SK-N-SH treated with all-trans-retinoic acid at 6 μM for 48 hours (cell line): Measurements from ENCODE around the gene SSRP1.

Experiments used
- ATAC-seq: fragments of 200-7000 bp; cut with Tn5 transposase; 3 replicates; pipeline ENCODE4 v1.9.1; 2020; ENCODE audit warnings: mild to moderate bottlenecking, moderate library complexity
- ARNTL ChIP-seq: fragments of 450-650 bp; formaldehyde crosslinking; IDR thresholded peaks from 2 replicates; pipeline ENCODE4 v1.5.0; 2020; ENCODE audit warnings: low read depth, mild to moderate bottlenecking, moderate library complexity, borderline replicate concordance
- BACH2 ChIP-seq: fragments of 250-450 bp; sonication (Bioruptor Pico); IDR thresholded peaks from 2 replicates; pipeline ENCODE4 v1.9.0; 2021; ENCODE audit warnings: mild to moderate bottlenecking, borderline replicate concordance
- CSRNP3 ChIP-seq: fragments of 250-450 bp; sonication (Bioruptor Pico); IDR thresholded peaks from 2 replicates; pipeline ENCODE4 v1.5.1; 2021; ENCODE audit warnings: mild to moderate bottlenecking, moderate library complexity
- ESRRG ChIP-seq: fragments of 250-450 bp; sonication (Bioruptor Pico); IDR thresholded peaks from 2 replicates; pipeline ENCODE4 v1.6.1; 2021; ENCODE audit warnings: mild to moderate bottlenecking
- GLIS3 ChIP-seq: fragments of 250-450 bp; sonication (Bioruptor Pico); IDR thresholded peaks from 2 replicates; pipeline ENCODE4 v1.5.0; 2020; ENCODE audit warnings: mild to moderate bottlenecking, moderate library complexity
- ISL1 ChIP-seq: fragments of 250-450 bp; sonication (Bioruptor Pico); IDR thresholded peaks from 2 replicates; pipeline ENCODE4 v2.1.2; 2022; ENCODE audit warnings: mild to moderate bottlenecking, moderate library complexity
- OSR1 ChIP-seq: fragments of 250-450 bp; sonication (Bioruptor Pico); IDR thresholded peaks from 2 replicates; pipeline ENCODE4 v1.8.0; 2022; ENCODE audit warnings: moderate library complexity, mild to moderate bottlenecking, inconsistent platforms
- PATZ1 ChIP-seq: fragments of 250-450 bp; sonication (Bioruptor Pico); IDR thresholded peaks from 2 replicates; pipeline ENCODE4 v1.8.0; 2020; ENCODE audit warnings: mild to moderate bottlenecking, moderate library complexity, borderline replicate concordance
- PPARA ChIP-seq: fragments of 250-450 bp; sonication (Bioruptor Pico); IDR thresholded peaks from 2 replicates; pipeline ENCODE4 v1.5.0; 2020; ENCODE audit warnings: mild to moderate bottlenecking, borderline replicate concordance
- RARB ChIP-seq: fragments of 250-450 bp; sonication (Bioruptor Pico); IDR thresholded peaks from 2 replicates; pipeline ENCODE4 v1.8.0; 2021; ENCODE audit warnings: mild to moderate bottlenecking, moderate library complexity
- SNAI2 ChIP-seq: fragments of 250-450 bp; sonication (Bioruptor Pico); IDR thresholded peaks from 2 replicates; pipeline ENCODE4 v1.5.0; 2020; ENCODE audit warnings: mild to moderate bottlenecking, moderate library complexity
- TCF4 ChIP-seq: fragments of 250-450 bp; sonication (Bioruptor Pico); IDR thresholded peaks from 2 replicates; pipeline ENCODE4 v1.8.0; 2021; ENCODE audit warnings: mild to moderate bottlenecking, moderate library complexity, borderline replicate concordance
- TOX ChIP-seq: fragments of 250-450 bp; sonication (Bioruptor Pico); IDR thresholded peaks from 2 replicates; pipeline ENCODE4 v1.8.0; 2021; ENCODE audit warnings: mild to moderate bottlenecking, moderate library complexity, borderline replicate concordance
- TSHZ2 ChIP-seq: fragments of 250-450 bp; sonication (Bioruptor Pico); IDR thresholded peaks from 2 replicates; pipeline ENCODE4 v1.5.0; 2020; ENCODE audit warnings: mild to moderate bottlenecking, moderate library complexity
- ZC3H10 ChIP-seq: fragments of 250-450 bp; sonication (Bioruptor Pico); IDR thresholded peaks from 2 replicates; pipeline ENCODE4 v1.5.1; 2021; ENCODE audit warnings: mild to moderate bottlenecking, moderate library complexity
- ZFP3 ChIP-seq: fragments of 250-450 bp; sonication (Bioruptor Pico); IDR thresholded peaks from 2 replicates; pipeline ENCODE4 v1.5.0; 2020; ENCODE audit warnings: mild to moderate bottlenecking, moderate library complexity
- ZNF565 ChIP-seq: fragments of 450-650 bp; formaldehyde crosslinking; conservative IDR thresholded peaks from 2 replicates; pipeline ENCODE4 v1.5.0; 2020; ENCODE audit warnings: low read depth, mild to moderate bottlenecking, moderate library complexity
- ZNF8 ChIP-seq: fragments of 450-650 bp; formaldehyde crosslinking; IDR thresholded peaks from 2 replicates; pipeline ENCODE4 v1.5.0; 2020; ENCODE audit warnings: mild to moderate bottlenecking, moderate library complexity

SSRP1 gene

GRCh38 chr11:57310091-57310490, 25.6 kb downstream of the SSRP1 start (continued):
- TF ChIP-seq TSHZ2 (no peak), ZC3H10 (no peak), TOX (CRISPR knock-in tag) (no peak), PPARA (CRISPR knock-in tag) (no peak)

GRCh38 chr11:57309106-57310059, 26.3 kb downstream of the SSRP1 start:
- TF ChIP-seq OSR1 (no peak), PATZ1 (no peak), ZC3H10 (no peak), ESRRG (no peak), CSRNP3 (CRISPR knock-in tag) (no peak), PPARA (CRISPR knock-in tag) (no peak), BACH2 (CRISPR knock-in tag) (no peak), TSHZ2 (no peak), ARNTL (CRISPR knock-in tag) (no peak), GLIS3 (no peak), ZNF565 (CRISPR knock-in tag) (no peak), TOX (CRISPR knock-in tag) (no peak), RARB (CRISPR knock-in tag) (no peak), TCF4 (CRISPR knock-in tag) (no peak), ZFP3 (CRISPR knock-in tag) (no peak), SNAI2 (CRISPR knock-in tag) (no peak)
- TF ChIP-seq, all 23 proteins: peak for 0
- no peak for ATAC-seq

GRCh38 chr11:57308426-57309060, 27.1 kb downstream of the SSRP1 start:
- no peak for ATAC-seq
- TF ChIP-seq TCF4 (CRISPR knock-in tag) (no peak), ZNF565 (CRISPR knock-in tag) (no peak), CSRNP3 (CRISPR knock-in tag) (no peak), TOX (CRISPR knock-in tag) (no peak), SNAI2 (CRISPR knock-in tag) (no peak), OSR1 (no peak), PPARA (CRISPR knock-in tag) (no peak), PATZ1 (no peak), ZNF8 (CRISPR knock-in tag) (no peak), RARB (CRISPR knock-in tag) (no peak), ZFP3 (CRISPR knock-in tag) (no peak), GLIS3 (no peak), ISL1 (no peak), TSHZ2 (no peak), ARNTL (CRISPR knock-in tag) (no peak)
